GM21737 (cell line): ENCODE measurements around the gene SSMEM1.
A peak's percentile ranks its signal among the peaks of the same experiment; 100 is the strongest.
"Not testable (repeated sequence)": the region's sequence is repeated elsewhere in the genome, so short reads cannot be mapped to it uniquely, and the experiment has no call there.

Experiments
- ATAC-seq: cut with Tn5 transposase; IDR thresholded peaks from one replicate; pipeline ENCODE4 v1.9.1; 2021; ENCODE audit warnings: mild to moderate bottlenecking, moderate library complexity; ENCODE audit not compliant: unreplicated experiment

The SSMEM1 gene, protein sequence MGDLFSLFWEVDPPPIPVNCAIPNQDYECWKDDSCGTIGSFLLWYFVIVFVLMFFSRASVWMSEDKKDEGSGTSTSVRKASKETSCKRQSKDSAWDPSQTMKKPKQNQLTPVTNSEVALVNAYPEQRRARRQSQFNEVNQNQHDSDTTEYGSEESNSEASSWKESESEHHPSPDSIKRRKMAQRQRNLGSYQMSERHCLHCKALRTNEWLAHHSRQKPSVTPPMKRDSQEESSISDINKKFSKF

GRCh38 chr7:130207642-130208041, at the start of gene SSMEM1:
TSS of gene SSMEM1 (plus strand) at chr7:130207860. CDS start at chr7:130207911, 51 bp downstream.
- ATAC-seq: no peak

GRCh38 chr7:130160023-130160422, 47.6 kb upstream of the SSMEM1 start:
- no peak for ATAC-seq

- ATAC-seq: no peak
Observed at GRCh38 chr7:130160455-130160854, 47.2 kb upstream of the SSMEM1 start.

DNA sequence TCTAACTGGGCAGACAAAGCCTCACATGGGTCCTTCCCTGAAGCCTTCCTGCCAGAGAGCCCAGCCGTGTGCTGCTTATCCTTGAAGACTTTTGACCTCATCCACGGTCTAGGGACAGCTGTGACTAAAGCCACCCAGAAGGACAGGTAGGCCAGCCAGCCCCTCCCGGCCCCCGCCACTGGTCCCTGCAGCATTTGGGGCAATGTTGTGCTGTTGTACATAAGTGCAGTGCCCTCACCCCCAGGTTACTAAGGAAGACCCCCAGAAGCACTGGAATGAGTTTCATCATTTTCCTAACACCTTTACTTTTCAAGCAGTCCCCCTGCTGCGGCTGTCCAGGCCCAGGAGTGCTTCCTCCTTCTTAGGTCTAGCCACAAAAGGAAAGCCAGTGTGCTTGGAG, 45.5 kb upstream of the SSMEM1 start:
- ATAC-seq: no peak

DNA sequence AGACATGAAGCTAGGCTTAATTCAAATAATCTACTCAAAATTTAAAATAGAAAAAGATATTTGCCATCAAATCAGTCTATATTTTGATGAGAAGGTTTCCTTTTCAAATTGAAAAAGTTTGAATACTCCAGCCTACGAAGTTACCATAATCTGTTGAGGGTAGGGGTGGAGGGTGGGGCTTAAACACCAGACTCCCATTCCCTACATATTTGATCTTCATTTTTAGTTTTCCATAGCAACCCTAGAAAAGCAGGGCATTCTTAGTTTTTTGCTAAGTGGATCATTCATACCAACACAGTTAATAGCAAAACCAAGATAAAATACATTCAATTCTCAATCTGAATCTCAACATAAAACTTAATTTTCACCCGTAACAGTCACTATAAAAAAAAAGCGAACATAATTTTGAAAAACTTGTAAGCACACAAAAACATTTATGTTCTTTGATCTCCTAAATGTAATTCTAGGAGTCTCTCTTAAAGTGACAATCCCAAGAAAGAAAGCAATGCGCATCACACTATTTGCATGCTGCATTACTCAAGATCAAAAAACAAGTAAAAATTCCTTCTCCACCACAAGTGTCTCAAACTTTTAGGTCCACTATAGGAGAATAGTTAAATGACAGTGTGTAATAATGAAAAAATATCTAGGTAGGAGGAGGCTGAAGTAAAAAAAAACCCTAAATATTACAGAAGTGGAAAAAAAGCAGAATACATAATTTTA, 33.3 kb upstream of the SSMEM1 start:
- no peak for ATAC-seq

GRCh38 chr7:130178251-130178650, 29.4 kb upstream of the SSMEM1 start:
- no peak for ATAC-seq

GRCh38 chr7:130179631-130180030, 28.0 kb upstream of the SSMEM1 start:
- ATAC-seq: no peak

DNA sequence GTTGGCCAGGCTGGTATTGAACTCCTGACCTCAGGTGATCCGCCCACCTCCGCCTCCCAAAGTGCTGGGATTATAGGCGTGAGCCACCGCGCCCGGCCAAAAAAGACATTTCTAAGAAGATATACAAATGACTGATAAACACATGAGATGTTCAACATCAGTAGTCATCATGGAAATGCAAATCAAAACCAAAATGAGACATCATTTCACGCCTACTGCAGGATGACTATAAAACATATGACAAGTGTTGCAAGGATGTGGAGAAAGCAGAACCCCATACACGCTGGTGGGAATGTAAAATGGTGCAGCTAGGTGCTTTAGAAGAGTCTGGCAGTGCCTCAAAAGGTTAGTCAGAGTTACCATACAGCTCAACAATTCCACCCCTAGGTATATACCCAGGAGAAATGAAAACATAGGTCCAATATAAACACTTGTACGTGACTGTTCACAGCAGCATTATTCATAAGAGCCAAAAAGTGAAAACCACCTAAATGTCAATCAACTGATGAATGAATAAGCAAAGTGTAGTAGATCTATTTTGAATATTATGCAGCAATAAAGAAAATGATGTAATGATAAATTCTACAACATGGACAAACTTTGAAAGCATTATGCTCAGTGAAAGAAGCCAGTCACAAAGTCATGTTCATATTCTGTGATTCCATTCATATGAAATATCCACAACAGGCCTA, 26.9 kb upstream of the SSMEM1 start:
- no peak for ATAC-seq

GRCh38 chr7:130181263-130181605, 26.4 kb upstream of the SSMEM1 start:
- ATAC-seq: no peak

DNA sequence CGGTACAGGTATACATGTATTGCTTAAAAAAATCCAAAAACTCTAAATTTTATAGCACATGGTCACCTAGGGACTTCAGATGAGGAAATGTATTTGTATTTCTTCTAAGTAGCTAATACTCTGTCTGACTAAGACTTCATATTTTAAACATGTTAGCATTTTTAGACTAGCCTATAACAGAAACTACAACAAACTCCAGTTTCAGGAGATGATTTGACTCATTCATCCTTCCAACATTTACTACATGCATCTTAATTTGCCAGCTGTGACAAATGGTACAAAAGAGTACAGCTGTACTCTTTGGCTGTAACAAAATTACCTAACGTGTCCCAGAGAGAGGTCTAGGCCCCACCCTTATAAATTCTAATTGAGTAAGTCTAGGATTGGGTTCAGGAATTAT, 24.7 kb upstream of the SSMEM1 start:
- no peak for ATAC-seq

DNA sequence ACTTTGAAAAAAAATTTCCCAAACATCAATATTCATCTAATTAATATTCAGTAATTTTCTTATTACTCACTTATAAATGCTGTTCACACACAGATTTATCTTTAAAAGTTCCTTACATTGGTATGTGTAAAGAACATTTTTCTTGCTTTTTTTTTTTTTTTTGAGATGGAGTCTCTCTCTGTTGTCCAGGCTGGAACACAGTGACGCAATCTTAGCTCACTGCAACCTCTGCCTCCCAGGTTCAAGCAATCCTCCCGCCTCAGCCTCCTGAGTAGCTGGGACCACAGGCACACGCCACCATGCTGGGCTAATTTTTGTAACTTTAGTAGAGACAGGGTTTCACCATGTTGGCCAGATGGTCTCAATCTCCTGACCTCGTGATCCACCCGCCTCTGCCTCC, 23.3 kb upstream of the SSMEM1 start:
- not testable (repeated sequence) for ATAC-seq

DNA sequence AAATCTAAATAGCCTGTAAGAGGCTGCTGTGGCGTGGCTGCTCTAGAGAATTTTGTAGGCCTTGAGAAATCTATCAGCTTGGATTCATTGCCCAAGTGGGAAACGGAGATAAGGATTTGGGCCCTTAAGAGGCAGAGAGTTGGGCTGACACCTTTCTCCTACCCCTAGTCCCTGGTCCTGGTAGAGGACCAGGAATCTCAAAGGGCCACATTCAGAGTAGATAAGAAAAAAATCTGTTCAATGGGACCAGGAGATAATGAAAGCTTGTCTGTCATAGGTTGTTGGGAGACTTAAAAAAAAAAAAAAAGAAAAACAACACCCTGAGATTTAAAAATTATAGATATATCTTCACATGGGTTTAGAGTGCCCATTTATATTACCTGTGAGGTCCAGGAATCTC, 20.3 kb upstream of the SSMEM1 start:
- ATAC-seq: no peak

DNA sequence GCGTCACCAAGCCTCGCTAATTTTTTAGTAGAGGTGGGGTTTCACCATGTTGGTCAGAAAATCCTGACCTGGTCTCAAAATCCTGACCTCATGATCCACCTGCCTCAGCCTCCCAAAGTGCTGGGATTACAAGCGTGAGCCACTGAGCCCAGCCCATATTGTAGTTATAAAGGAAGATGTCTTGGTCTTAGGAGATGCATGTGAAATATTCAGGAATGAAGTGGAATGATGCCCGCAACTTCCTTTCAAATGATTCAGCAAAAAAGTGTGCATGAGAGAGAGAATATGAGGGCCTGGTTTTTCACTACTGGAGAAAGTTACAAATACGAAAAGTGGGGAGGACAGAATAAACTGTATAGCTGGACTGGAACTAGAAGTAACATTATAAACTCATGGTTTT, 18.3 kb upstream of the SSMEM1 start:
- ATAC-seq: no peak

DNA sequence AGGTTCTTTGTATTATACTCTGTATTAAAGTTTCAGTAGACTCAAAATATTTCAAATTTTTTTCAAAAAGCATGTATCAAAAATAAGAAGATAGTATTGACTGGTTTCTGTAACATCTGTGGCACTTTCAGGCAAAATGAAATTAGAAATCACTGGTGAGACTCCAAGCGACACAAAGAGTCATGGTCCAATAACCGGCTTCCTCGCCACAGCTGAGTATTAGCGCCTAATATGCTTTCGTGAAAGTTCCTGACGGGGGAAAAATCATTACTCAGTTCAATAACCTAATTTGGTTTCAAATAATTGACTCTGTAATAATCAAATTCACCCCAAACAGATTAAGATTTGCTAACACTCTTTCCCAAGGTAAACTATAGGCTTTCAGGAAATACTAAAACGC, 15.9 kb upstream of the SSMEM1 start:
- no peak for ATAC-seq

DNA sequence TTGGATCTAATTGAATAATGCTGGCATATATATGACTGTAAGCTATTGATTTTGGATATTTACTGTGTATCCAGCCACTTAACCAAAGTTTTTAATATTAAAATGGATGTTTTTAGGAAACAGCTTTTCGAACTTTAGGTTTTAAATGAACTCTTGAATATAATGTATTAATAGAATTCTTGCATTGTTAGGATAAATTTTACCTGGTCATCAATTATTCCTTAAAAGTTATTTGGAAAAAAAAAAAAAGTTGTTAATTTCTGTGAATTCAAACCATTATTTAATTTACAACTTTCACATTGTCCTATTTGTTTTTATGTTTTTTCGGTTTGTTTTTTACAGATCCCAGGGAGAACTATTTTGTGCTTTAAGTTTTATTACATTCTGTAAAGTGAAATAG, 12.3 kb upstream of the SSMEM1 start:
- ATAC-seq: no peak

DNA sequence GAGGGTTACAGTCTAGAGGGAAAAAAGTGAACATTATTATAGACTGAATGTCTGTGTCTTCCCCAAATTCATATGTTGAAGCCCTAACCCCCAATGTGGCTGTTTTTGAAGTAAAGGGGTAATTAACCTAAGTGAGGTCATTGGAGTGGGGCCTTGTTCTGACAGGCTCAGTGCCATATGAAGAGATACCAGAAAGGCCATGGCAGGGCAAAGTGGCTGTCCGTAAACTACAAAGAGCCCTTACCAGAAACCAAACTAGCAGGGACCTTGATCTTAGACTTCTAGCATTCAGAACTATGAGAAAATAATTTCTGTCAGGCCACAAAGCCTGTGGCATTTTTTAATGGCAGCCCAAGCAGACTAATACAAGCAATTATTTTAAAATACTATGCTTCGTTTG, 11.2 kb upstream of the SSMEM1 start:
- no peak for ATAC-seq

- no peak for ATAC-seq
Observed at GRCh38 chr7:130197094-130197493, 10.6 kb upstream of the SSMEM1 start.

GRCh38 chr7:130201796-130202195, 5.9 kb upstream of the SSMEM1 start:
- no peak for ATAC-seq

- peak; percentile 95 for ATAC-seq
Observed at GRCh38 chr7:130205084-130205947, 2.3 kb upstream of the SSMEM1 start, which contains the start of gene TMEM209. TSS of gene TMEM209 (minus strand) at chr7:130205406. CDS start at chr7:130205375, 31 bp downstream.

GRCh38 chr7:130207033-130207432, 627 bp upstream of the SSMEM1 start:
- ATAC-seq: no peak

DNA sequence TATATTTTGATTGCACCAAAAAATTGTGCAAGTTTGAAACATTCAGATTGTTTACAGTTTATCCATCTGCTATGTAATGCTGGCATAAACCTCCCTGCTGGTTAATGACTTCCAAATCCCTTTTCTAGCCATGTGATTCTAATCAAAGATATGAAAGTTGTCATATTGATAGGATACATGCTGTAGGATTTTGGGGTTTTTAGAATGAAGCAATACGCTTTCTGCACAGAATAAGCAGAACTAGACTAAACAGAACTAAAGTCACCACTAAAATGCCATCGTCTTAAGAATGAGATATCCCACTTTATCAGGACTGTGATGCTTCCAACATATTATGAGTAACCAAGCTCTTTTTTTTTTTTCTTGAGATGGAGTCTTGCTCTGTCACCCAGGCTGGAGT, 856 bp downstream of the SSMEM1 start:
- ATAC-seq: no peak
